Fibroblast of upper back skin (primary cell): ENCODE results near the gene SHANK1.

ENCODE experiments used
- DNase-seq: peaks from one replicate; pipeline ENCODE4 v3.0.0-alpha.2; 2013

Gene SHANK1

DNA sequence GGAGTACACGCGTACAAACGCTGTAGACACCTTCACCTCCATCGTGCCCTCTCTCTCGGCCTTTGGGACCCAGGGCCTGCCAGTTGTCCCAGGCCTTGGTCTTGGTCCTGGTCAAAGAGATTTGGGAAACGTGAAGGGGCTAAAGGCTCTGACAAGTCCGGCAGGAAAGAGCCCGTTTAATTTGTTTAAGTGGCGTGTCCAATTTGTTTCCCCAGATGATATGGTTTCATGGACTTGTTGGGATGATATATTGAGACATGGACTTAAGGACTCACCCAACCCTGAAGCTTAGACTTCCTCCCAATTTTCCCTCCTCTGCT, 6.3 kb upstream of the SHANK1 start:
- no peak for DNase-seq

- DNase-seq, result no peak
These were observed 5.8 kb upstream of the SHANK1 start for GRCh38 chr19:50725218-50725910.

- DNase-seq, result peak; percentile 99
These were observed 5.1 kb upstream of the SHANK1 start for GRCh38 chr19:50724522-50725217.

GRCh38 chr19:50723735-50724521, 4.3 kb upstream of the SHANK1 start:
- peak; percentile 20 for DNase-seq

DNA sequence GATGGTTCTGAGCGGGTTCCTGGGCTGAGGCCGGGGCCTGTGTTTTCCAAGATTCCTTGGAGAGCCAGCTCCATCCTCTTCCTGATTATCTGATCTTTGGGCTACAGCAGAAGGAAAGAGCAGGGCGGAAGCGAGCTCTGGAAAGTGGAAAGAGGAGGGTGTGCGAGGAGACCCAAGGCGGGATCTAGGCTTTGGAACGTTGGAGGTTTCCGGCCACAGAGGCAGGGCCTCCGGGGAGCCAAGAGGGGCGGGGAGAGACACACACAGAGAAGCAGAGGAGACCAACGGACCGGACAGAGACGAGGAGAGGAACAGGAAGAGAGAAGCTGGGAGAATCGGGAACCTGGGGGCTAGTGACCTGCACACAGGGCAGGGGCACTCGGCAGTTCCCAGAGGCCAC, 3.5 kb upstream of the SHANK1 start, which contains the start of gene CLEC11A:
Gene CLEC11A (plus strand): TSS at position 296 of the 400 bp plus-strand sequence. CDS start 162 bp downstream, outside the sequence.
- DNase-seq, result peak; percentile 85

DNA sequence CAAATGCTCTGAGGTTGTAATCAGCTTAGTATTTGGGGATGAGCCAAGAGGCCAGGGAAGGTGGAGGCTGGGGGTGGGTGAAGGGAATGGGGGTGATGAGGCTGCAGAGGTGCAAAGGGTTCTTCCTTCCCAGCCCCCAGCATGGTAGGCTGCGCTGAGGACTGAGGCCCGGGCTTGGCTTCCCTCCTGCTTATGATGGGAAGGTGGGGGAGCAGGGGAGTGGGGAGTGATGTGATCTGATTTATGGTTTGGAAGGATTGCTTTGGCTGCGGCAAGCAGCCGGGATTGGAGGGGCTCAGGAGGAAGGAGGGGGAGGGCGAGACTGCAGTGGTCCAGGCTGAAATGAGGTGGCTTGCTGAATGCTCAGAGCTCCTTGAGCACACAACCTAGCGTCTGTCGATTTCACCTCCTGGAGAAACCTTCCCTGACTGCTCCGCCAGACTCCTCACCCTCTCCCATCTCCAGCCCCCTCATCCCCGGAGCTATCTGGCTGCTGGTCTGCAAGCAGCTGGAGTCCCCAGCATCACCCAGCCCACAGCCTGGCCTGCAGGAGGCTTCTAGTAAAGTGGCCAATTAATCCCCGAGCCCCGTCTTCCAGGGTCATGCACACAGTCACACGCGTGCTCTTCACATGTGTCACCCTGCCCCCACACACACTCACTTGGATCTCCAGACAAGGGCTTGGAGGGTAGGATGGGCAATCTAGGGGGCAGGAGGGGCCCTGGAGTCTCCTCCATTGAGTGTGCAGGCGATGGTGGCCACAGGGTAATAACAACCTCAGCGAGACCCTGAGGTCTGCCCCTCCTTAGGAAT, 2.8 kb upstream of the SHANK1 start:
- peak; percentile 73 for DNase-seq

GRCh38 chr19:50721441-50722137, 2.0 kb upstream of the SHANK1 start:
- DNase-seq, result no peak

GRCh38 chr19:50720921-50721381, 1.3 kb upstream of the SHANK1 start:
- peak; percentile 43 for DNase-seq

DNA sequence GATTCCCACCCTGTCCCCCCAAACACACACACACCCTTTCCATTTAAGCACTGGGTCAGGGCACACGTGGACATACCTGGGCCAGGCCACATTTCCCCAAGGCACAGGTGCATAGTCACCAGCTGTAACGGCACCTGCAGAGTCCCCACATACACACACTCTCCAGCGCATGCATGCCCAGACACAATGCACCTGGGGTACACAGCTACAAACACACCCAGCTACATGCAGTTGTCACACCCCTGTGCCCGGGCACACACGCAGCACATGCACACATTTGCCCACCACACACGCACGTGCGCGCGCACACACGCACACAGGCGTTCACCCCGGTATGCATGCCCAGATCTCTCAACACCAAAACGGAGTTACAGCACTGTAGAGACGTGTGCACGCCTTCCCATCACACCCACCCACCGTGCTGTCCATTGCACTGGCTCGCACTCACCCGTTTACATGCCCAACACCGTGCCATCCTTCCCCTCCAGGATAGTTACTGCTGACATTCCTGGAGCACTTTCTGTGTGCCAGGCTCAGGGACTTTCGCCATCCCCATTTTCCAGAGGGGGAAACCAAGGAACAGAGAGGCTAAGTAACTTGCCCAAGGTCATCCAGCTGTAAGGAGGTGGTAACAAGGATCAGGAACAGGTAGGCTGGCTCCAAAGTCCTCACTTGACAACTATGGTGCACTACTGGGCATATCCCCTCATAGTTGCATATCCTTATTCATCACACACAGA, 749 bp upstream of the SHANK1 start:
- DNase-seq, result no peak

- DNase-seq, result no peak
These were observed 525 bp downstream of the SHANK1 start for GRCh38 chr19:50719119-50719435.

GRCh38 chr19:50718255-50719118, 1.1 kb downstream of the SHANK1 start:
- DNase-seq, result no peak

- no peak for DNase-seq
These were observed 1.7 kb downstream of the SHANK1 start for GRCh38 chr19:50717891-50718254.

DNA sequence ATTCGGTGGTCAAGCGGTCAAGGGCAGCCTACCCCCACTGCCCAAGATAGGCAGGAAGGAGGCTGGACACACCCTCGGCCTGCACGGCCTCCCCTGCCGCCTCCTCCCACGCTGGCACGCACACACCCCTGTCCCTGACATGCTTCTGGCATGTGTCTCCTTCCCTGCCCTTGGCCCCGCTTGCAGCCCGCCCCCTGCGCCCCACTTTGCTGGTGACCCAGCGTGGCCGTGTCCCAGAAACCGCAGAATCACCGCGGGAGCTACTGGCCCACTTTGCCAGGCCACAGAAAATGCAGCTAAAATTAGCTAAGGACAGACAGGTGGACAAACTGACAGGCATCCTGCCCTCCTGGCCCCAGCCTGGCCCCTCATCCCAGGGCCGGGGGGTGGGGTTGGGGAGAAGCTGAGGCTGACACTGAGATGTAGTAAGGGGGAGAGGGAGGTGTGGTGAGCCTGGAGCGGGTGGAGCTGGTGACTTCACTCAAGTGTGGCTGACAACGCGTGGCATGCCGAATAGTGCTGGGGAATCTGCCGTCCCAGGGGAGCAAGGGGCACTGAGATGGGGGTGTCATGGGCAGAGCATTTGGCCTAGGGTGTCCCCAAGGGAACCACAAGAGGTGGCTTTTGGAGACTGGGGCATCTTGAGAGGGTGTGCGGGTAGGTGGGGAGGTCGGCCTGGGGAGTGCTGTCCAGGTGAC, 2.4 kb downstream of the SHANK1 start:
- DNase-seq, result no peak

DNA sequence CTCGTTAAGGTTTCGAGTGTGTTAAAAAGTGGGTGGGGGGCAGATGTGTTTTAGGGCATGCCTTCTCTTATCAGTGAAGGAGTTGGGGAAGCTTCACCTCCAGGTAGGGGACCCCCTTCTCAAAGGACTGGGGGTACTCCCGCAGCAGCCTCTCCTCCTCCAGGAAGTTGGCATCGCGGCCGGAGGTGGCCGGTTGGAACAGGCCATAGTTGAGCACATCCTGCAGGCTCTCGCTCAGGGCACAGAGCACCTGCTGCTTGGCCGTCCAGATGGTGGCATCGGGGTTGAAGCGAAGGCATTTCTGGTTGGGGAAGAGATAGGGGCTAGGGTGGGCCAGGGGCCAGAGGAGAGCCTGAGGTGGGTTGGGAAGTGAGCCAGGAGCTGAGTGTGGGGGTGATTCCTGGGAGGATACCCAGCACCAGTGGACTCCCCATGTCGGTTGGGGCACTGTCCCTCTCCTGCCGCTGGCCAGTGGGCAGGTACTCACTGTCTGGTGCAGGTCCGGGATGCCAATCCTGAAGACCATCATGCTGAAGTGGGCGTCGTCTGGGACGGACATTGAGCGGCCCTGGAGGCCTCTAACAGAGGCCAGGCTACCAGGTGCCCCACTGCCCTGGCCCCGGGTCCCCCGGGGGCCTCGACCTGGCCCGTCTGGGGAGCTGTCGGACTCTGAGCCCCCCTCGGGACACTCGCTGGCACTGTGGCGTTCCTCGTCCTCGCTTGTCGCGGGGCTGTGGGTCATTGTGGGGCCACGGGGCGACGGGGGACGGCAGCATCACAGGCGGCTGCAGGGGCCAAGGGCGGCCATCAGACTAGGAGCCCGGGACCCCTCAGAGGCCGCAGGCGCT, 3.2 kb downstream of the SHANK1 start:
- DNase-seq, result no peak

- DNase-seq, result no peak
These were observed 5.9 kb downstream of the SHANK1 start for GRCh38 chr19:50713556-50714236.

GRCh38 chr19:50712833-50713232, 6.8 kb downstream of the SHANK1 start:
- no peak for DNase-seq

GRCh38 chr19:50711805-50712204, 7.8 kb downstream of the SHANK1 start:
- no peak for DNase-seq

- no peak for DNase-seq
These were observed 8.4 kb downstream of the SHANK1 start for GRCh38 chr19:50711196-50711595.
